DOHH2 (cell line): ENCODE data around the gene CNOT3.

Experiments
- H3F3A ChIP-seq: fragments of 200-600 bp; sonication (generic), shearing (Covaris generic); 2 replicates; pipeline ENCODE4 v1.6.0; 2016; ENCODE audit warnings: antibody characterized with exemption, mild to moderate bottlenecking; ENCODE audit not compliant: control insufficient read depth, insufficient read depth
- H3K27ac ChIP-seq: fragments of 200-600 bp; sonication (generic); 2 replicates; pipeline ENCODE4 v1.5.1; 2014; ENCODE audit warnings: low read depth, mild to moderate bottlenecking, low read length, moderate library complexity
- H3K27me3 ChIP-seq: fragments of 200-600 bp; sonication (generic); 2 replicates; pipeline ENCODE4 v1.6.1; 2014; ENCODE audit warnings: mild to moderate bottlenecking, low read length, mixed read lengths; ENCODE audit not compliant: control insufficient read depth
- H3K36me3 ChIP-seq: fragments of 200-600 bp; sonication (generic); 2 replicates; pipeline ENCODE4 v1.6.1; 2014; ENCODE audit warnings: mild to moderate bottlenecking, low read length, moderate library complexity, mixed read lengths; ENCODE audit not compliant: control insufficient read depth
- H3K4me1 ChIP-seq: fragments of 200-600 bp; sonication (generic); 2 replicates; pipeline ENCODE4 v1.6.1; 2014; ENCODE audit warnings: mild to moderate bottlenecking, low read length, mixed read lengths; ENCODE audit not compliant: control insufficient read depth
- H3K4me2 ChIP-seq: fragments of 200-600 bp; sonication (generic); 2 replicates; pipeline ENCODE4 v1.6.0; 2014; ENCODE audit warnings: mild to moderate bottlenecking, low read length, moderate library complexity
- H3K4me3 ChIP-seq: fragments of 200-600 bp; sonication (generic); 2 replicates; pipeline ENCODE4 v1.5.1; 2014; ENCODE audit warnings: mild to moderate bottlenecking, low read length, mixed read lengths
- H3K79me2 ChIP-seq: fragments of 200-600 bp; sonication (generic); 2 replicates; pipeline ENCODE4 v1.6.1; 2014; ENCODE audit warnings: mild to moderate bottlenecking, low read length, mixed read lengths; ENCODE audit not compliant: control insufficient read depth
- H3K9me2 ChIP-seq: fragments of 200-600 bp; sonication (generic); replicated peaks from 2 replicates; pipeline ENCODE4 v1.6.1; 2014; ENCODE audit warnings: mild to moderate bottlenecking, low read length, mixed read lengths; ENCODE audit not compliant: control insufficient read depth
- H3K9me3 ChIP-seq: fragments of 200-600 bp; sonication (generic); 2 replicates; pipeline ENCODE4 v1.6.1; 2014; ENCODE audit warnings: antibody characterized with exemption, low read length, mixed read lengths; ENCODE audit not compliant: control insufficient read depth, insufficient read depth
- H4K20me1 ChIP-seq: fragments of 200-600 bp; sonication (generic); 2 replicates; pipeline ENCODE4 v1.6.0; 2014; ENCODE audit warnings: low read depth, mild to moderate bottlenecking, antibody characterized with exemption, low read length, moderate library complexity; ENCODE audit not compliant: control insufficient read depth, insufficient read depth
- CTCF ChIP-seq: fragments of 200-600 bp; sonication (generic); IDR thresholded peaks from one replicate; pipeline ENCODE4 v1.5.1; 2014; ENCODE audit warnings: antibody characterized with exemption, mild to moderate bottlenecking, low read depth, low read length; ENCODE audit not compliant: poor library complexity, severe bottlenecking
- EZH2phosphoT487 ChIP-seq: fragments of 200-600 bp; sonication (generic); IDR thresholded peaks from 2 replicates; pipeline ENCODE4 v1.6.1; 2017; ENCODE audit warnings: borderline replicate concordance, mild to moderate bottlenecking, antibody characterized with exemption, low read length, moderate library complexity, mixed read lengths

Gene CNOT3

GRCh38 chr19:54172471-54173358, 35.2 kb downstream of the CNOT3 start, which contains the start of gene TMC4:
TSS of gene TMC4 (minus strand) at chr19:54173160. CDS start at chr19:54173117, 43 bp downstream.
- peaks cover 25% of the 10 kb centered on the region for H3K4me1 ChIP-seq
- no peak within 1 kb of the TSS for H3K27ac ChIP-seq
- peak within 1 kb of the TSS; percentile 26; the same call in 1 of the 2 replicates for H3K4me2 ChIP-seq
- no peak within 1 kb of the TSS for H3K4me3 ChIP-seq
- H3F3A ChIP-seq = no peaks in the 10 kb centered on the region; the same call in 1 of the 2 replicates
- TF ChIP-seq EZH2phosphoT487 = no peak
- no peak for TF ChIP-seq CTCF
- 0 out of 2 replicates have a peak, but pooled peaks cover 2% of the 10 kb centered on the region for H4K20me1 ChIP-seq
- H3K79me2 ChIP-seq = no peaks in the 10 kb centered on the region
- H3K9me3 ChIP-seq = no peaks in the 10 kb centered on the region
- no peaks in the 10 kb centered on the region for H3K36me3 ChIP-seq
- no peaks in the 10 kb centered on the region for H3K27me3 ChIP-seq
- no peaks in the 10 kb centered on the region for H3K9me2 ChIP-seq

- Histone ChIP-seq H3K4me1 (peaks cover 22% of the 10 kb centered on the region), H3K27ac (no peak overlapping the region), H3K9me2 (no peaks in the 10 kb centered on the region), H3F3A (no peaks in the 10 kb centered on the region; the same call in 1 of the 2 replicates), H3K27me3 (no peaks in the 10 kb centered on the region), H3K4me2 (peak overlapping the region; percentile 16; the same call in 1 of the 2 replicates), H3K9me3 (no peaks in the 10 kb centered on the region), H3K36me3 (0 out of 2 replicates have a peak, but pooled peaks cover 4% of the 10 kb centered on the region), H3K4me3 (no peak overlapping the region), H4K20me1 (0 out of 2 replicates have a peak, but pooled peaks cover 2% of the 10 kb centered on the region), H3K79me2 (no peaks in the 10 kb centered on the region)
- TF ChIP-seq EZH2phosphoT487 = no peak
- TF ChIP-seq CTCF = no peak
These were observed 35.8 kb downstream of the CNOT3 start for GRCh38 chr19:54173359-54173699.

GRCh38 chr19:54173951-54174834, 36.6 kb downstream of the CNOT3 start:
- H3F3A ChIP-seq = no peaks in the 10 kb centered on the region; the same call in 1 of the 2 replicates
- no peak overlapping the region for H3K4me2 ChIP-seq
- H4K20me1 ChIP-seq = 0 out of 2 replicates have a peak, but pooled peaks cover 4% of the 10 kb centered on the region
- no peaks in the 10 kb centered on the region for H3K27me3 ChIP-seq
- no peaks in the 10 kb centered on the region for H3K9me3 ChIP-seq
- peaks cover 22% of the 10 kb centered on the region for H3K4me1 ChIP-seq
- H3K36me3 ChIP-seq = peaks cover 10% of the 10 kb centered on the region; the same call in 1 of the 2 replicates
- no peak overlapping the region for H3K4me3 ChIP-seq
- TF ChIP-seq CTCF = no peak
- TF ChIP-seq EZH2phosphoT487 = no peak
- no peaks in the 10 kb centered on the region for H3K79me2 ChIP-seq
- no peaks in the 10 kb centered on the region for H3K9me2 ChIP-seq
- H3K27ac ChIP-seq = no peak overlapping the region
